H1 (cell line): ENCODE results near the gene DDR1. TPM values are rescaled to one million over a fixed set of nuclear protein-coding genes. Genes with fewer than 3 reads are reported as not detected.

Experiments used
- CTCF ChIA-PET: fragments of 300-600 bp; sonication (Branson Sonifier 250); formaldehyde crosslinking; loops from one replicate; lab custom pipeline; 2021; ENCODE audit not compliant: partially characterized antibody; lab: Charles Lee
- POLR2A ChIA-PET: fragments of 300-600 bp; sonication (Branson Sonifier 250); formaldehyde crosslinking; loops from one replicate; lab custom pipeline; 2021; ENCODE audit warnings: inconsistent platforms; ENCODE audit not compliant: partially characterized antibody; lab: Charles Lee
- DNase-seq, 2 experiments: peaks; one replicate each; pipeline versions ENCODE4 v3.0.0 to v3.0.0-alpha.2; 2010 to 2022; ENCODE audit warnings: low spot score in 2 of 2, low read depth in 1 of 2, mixed read lengths in 1 of 2
- FAIRE-seq: peaks from 2 replicates; lab custom pipeline; 2011; peaks lifted over from hg19 to GRCh38; lab: Jason Lieb, UNC
- H2AFZ ChIP-seq: 2 replicates; pipeline ENCODE4 v1.8.1; 2012; ENCODE audit warnings: low read length, inconsistent platforms
- H2AK5ac ChIP-seq: 2 replicates; pipeline ENCODE4 v1.6.1; 2013; ENCODE audit warnings: low read depth, low read length
- H2BK120ac ChIP-seq: replicated peaks from 2 replicates; pipeline ENCODE3; 2013; ENCODE audit warnings: low read depth, low read length, inconsistent platforms
- H2BK12ac ChIP-seq: 2 replicates; pipeline ENCODE4 v1.6.1; 2013; ENCODE audit warnings: low read depth, low read length
- H2BK15ac ChIP-seq: 2 replicates; pipeline ENCODE4 v1.6.1; 2013; ENCODE audit warnings: low read length
- H2BK20ac ChIP-seq: 2 replicates; pipeline ENCODE4 v1.6.1; 2013; ENCODE audit warnings: low read length
- H2BK5ac ChIP-seq: 2 replicates; pipeline ENCODE4 v1.6.1; 2013; ENCODE audit warnings: low read depth, low read length
- H3K14ac ChIP-seq: 2 replicates; pipeline ENCODE4 v1.6.1; 2013; ENCODE audit warnings: inconsistent platforms; ENCODE audit not compliant: insufficient read length
- H3K18ac ChIP-seq: 2 replicates; pipeline ENCODE4 v1.6.1; 2013; ENCODE audit warnings: low read length; ENCODE audit errors: extremely low read depth
- H3K23ac ChIP-seq: 2 replicates; pipeline ENCODE4 v1.6.1; 2013; ENCODE audit warnings: inconsistent platforms; ENCODE audit not compliant: insufficient read length
- H3K23me2 ChIP-seq: 2 replicates; pipeline ENCODE4 v1.6.1; 2013; ENCODE audit warnings: low read depth, low read length
- H3K27ac ChIP-seq: 2 replicates; pipeline ENCODE4 v1.6.1; 2011; ENCODE audit warnings: low read depth, low read length, inconsistent platforms
- H3K27me3 ChIP-seq, 4 experiments: replicated peaks in 1 of 4; 1 replicate in 1 of 4; 2 replicates in 3 of 4; pipeline versions ENCODE4 v1.6.1 to v1.8.1; 2011 to 2013; ENCODE audit warnings: low read length in 3 of 4, mild to moderate bottlenecking in 3 of 4, inconsistent platforms in 2 of 4, mixed read lengths in 2 of 4, moderate library complexity in 1 of 4; ENCODE audit not compliant: control insufficient read depth in 3 of 4, insufficient read depth in 3 of 4; ENCODE audit errors: extremely low read depth in 1 of 4
- H3K36me3 ChIP-seq, 4 experiments: 2 replicates each; pipeline versions ENCODE4 v1.6.1 to v1.8.1; 2011 to 2013; ENCODE audit warnings: mild to moderate bottlenecking in 4 of 4, low read length in 3 of 4, moderate library complexity in 2 of 4, control low read depth in 1 of 4, inconsistent platforms in 1 of 4; ENCODE audit not compliant: insufficient read depth in 4 of 4, control insufficient read depth in 2 of 4
- H3K4ac ChIP-seq: replicated peaks from 2 replicates; pipeline ENCODE3; 2013; ENCODE audit warnings: low read length, low read depth, mixed read lengths, inconsistent platforms; ENCODE audit not compliant: insufficient read length
- H3K4me1 ChIP-seq, 4 experiments: replicated peaks in 1 of 4; 1 replicate in 1 of 4; 2 replicates in 3 of 4; pipeline versions ENCODE4 v1.6.1 to v1.8.1; 2011 to 2013; ENCODE audit warnings: low read length in 3 of 4, inconsistent platforms in 2 of 4, mixed read lengths in 1 of 4; ENCODE audit not compliant: insufficient read depth in 4 of 4, control insufficient read depth in 3 of 4
- H3K4me2 ChIP-seq, 2 experiments: 2 replicates each; pipeline versions ENCODE4 v1.6.1 to v1.8.1; 2011 to 2013; ENCODE audit warnings: low read depth in 2 of 2, low read length in 2 of 2, control low read depth in 1 of 2, inconsistent platforms in 1 of 2, mild to moderate bottlenecking in 1 of 2; ENCODE audit not compliant: insufficient read depth in 1 of 2
- H3K4me3 ChIP-seq, 4 experiments: fragments of 200-600, 300-600 bp in 1 of 4; sonication (generic), shearing (Covaris generic), sonication (Bioruptor Twin) in 1 of 4; 2 replicates each; pipeline versions ENCODE4 v1.5.1 to v1.8.1; 2011 to 2016; ENCODE audit warnings: low read length in 4 of 4, low read depth in 3 of 4, control low read depth in 2 of 4, inconsistent platforms in 2 of 4, mild to moderate bottlenecking in 2 of 4, mixed read lengths in 1 of 4, moderate library complexity in 1 of 4; ENCODE audit not compliant: insufficient read depth in 2 of 4; ENCODE audit errors: extremely low read depth in 1 of 4
- H3K56ac ChIP-seq: replicated peaks from 2 replicates; pipeline ENCODE3; 2013; ENCODE audit warnings: low read depth, mild to moderate bottlenecking, mixed read lengths, low read length, inconsistent platforms; ENCODE audit not compliant: insufficient read length
- H3K79me1 ChIP-seq: 2 replicates; pipeline ENCODE4 v1.6.1; 2013; ENCODE audit warnings: low read depth, low read length, control low read depth
- H3K79me2 ChIP-seq, 2 experiments: 2 replicates each; pipeline versions ENCODE4 v1.6.1 to v1.8.1; 2012 to 2013; ENCODE audit warnings: low read length in 2 of 2, mild to moderate bottlenecking in 2 of 2, inconsistent platforms in 1 of 2; ENCODE audit not compliant: insufficient read depth in 2 of 2, control insufficient read depth in 1 of 2
- H3K9ac ChIP-seq, 4 experiments: replicated peaks in 1 of 4; 1 replicate in 1 of 4; 2 replicates in 3 of 4; pipeline versions ENCODE4 v1.6.1 to v1.8.1; 2011 to 2013; ENCODE audit warnings: low read depth in 3 of 4, low read length in 3 of 4, control low read depth in 2 of 4, mild to moderate bottlenecking in 2 of 4, moderate library complexity in 2 of 4, inconsistent platforms in 1 of 4; ENCODE audit errors: extremely low read depth in 1 of 4
- H3K9me3 ChIP-seq, 2 experiments: 2 replicates each; pipeline versions ENCODE4 v1.6.1 to v1.8.1; 2012 to 2013; ENCODE audit warnings: mild to moderate bottlenecking in 2 of 2, moderate library complexity in 2 of 2, control low read depth in 1 of 2, inconsistent platforms in 1 of 2, low read depth in 1 of 2, low read length in 1 of 2, mixed read lengths in 1 of 2; ENCODE audit not compliant: insufficient read depth in 2 of 2
- H4K20me1 ChIP-seq, 2 experiments: replicated peaks in 1 of 2; 2 replicates each; pipeline versions ENCODE3 to v1.8.1; 2011 to 2013; ENCODE audit warnings: inconsistent platforms in 2 of 2, low read length in 2 of 2, mild to moderate bottlenecking in 1 of 2; ENCODE audit not compliant: insufficient read depth in 2 of 2, control insufficient read depth in 1 of 2
- H4K5ac ChIP-seq: 2 replicates; pipeline ENCODE4 v1.6.1; 2013; ENCODE audit warnings: low read length, low read depth, mixed read lengths, inconsistent platforms; ENCODE audit not compliant: insufficient read length
- H4K8ac ChIP-seq: 2 replicates; pipeline ENCODE4 v1.8.0; 2013; ENCODE audit warnings: mild to moderate bottlenecking, moderate library complexity, low read length, inconsistent platforms; ENCODE audit not compliant: insufficient read depth; ENCODE audit errors: extremely low read depth
- H4K91ac ChIP-seq: replicated peaks from 2 replicates; pipeline ENCODE3; 2013; ENCODE audit warnings: low read length, mixed read lengths, inconsistent platforms; ENCODE audit not compliant: insufficient read length
- CTCF ChIP-seq, 3 experiments: IDR thresholded peaks; 1 replicate in 2 of 3; 2 replicates in 1 of 3; pipeline versions ENCODE4 v1.5.1 to v1.6.1; 2011; ENCODE audit warnings: low read length in 3 of 3, mild to moderate bottlenecking in 3 of 3, inconsistent platforms in 2 of 3, low read depth in 1 of 3, moderate library complexity in 1 of 3; ENCODE audit not compliant: insufficient read depth in 1 of 3; ENCODE audit errors: control extremely low read depth in 1 of 3
- E2F6 ChIP-seq: IDR thresholded peaks from 2 replicates; pipeline ENCODE4 v1.6.1; 2012; ENCODE audit warnings: inconsistent platforms
- POLR2A ChIP-seq, 2 experiments: IDR thresholded peaks; 1 replicate in 1 of 2; 2 replicates in 1 of 2; pipeline ENCODE4 v1.6.1; 2011; ENCODE audit warnings: low read depth in 2 of 2, low read length in 2 of 2, mild to moderate bottlenecking in 2 of 2; ENCODE audit errors: control extremely low read depth in 1 of 2
- TAF7 ChIP-seq: optimal IDR thresholded peaks from 2 replicates; pipeline ENCODE3; 2011; ENCODE audit warnings: low read depth, mild to moderate bottlenecking, inconsistent platforms, low read length, moderate library complexity, borderline replicate concordance
- WGBS, 2 experiments: shearing (Covaris generic) in 1 of 2; methylation state at CpG; one replicate each; pipeline versions ENCODE4 v1.1.6 to v1.1.7; 2013 to 2015; ENCODE audit warnings: low lambda C conversion rate in 2 of 2, mixed read lengths in 2 of 2, inconsistent platforms in 1 of 2, low coverage in 1 of 2, missing lambda C conversion rate in 1 of 2; ENCODE audit not compliant: insufficient replicate concordance in 2 of 2, insufficient coverage in 1 of 2, insufficient read length in 1 of 2; ENCODE audit errors: extremely low coverage in 1 of 2, missing lambda C conversion rate in 1 of 2; 5-methylcytosine and 5-hydroxymethylcytosine counted together
- polyA plus RNA-seq, 7 experiments: library from polyadenylated mRNA; depleted of rRNA in 3 of 7; stranded (reverse) in 5 of 7; unstranded in 2 of 7; fragments of >200 nt in 5 of 7; fragments of 200-250 nt in 2 of 7; gene quantifications; 1 replicate in 5 of 7; 2 replicates in 1 of 7; 4 replicates in 1 of 7; pipeline versions ENCODE4 v1.2.1 to v1.2.3, GENCODE V29; 2011 to 2013; ENCODE audit warnings: missing spikeins in 2 of 7, mixed read lengths in 2 of 7
- total RNA-seq: library from RNA; stranded (reverse); fragmentation: NEBNext Ultra II Directional; extraction: Animal tissue kit (Norgen Biotek cat#: 25700); gene quantifications from 2 replicates; pipeline ENCODE4 v1.2.1, GENCODE V29; 2021

Gene DDR1
- total and polyA plus RNA-seq, 2 of the 8 experiments (the other 6 are each of a cell fraction or from before 2014, with no cell fraction given), result 99.4 to 181 TPM

GRCh38 chr6:30912746-30913520, 28.6 kb downstream of the DDR1 start:
- Histone ChIP-seq H3K27ac (no peak overlapping the region), H3K56ac (no peak overlapping the region), H4K5ac (no peak overlapping the region), H4K20me1 (peaks cover 0 to 2% of the 10 kb centered on the region in 2 experiments), H3K14ac (no peak overlapping the region), H3K9ac (no peak overlapping the region), H3K18ac (no peak overlapping the region), H3K23ac (no peak overlapping the region), H3K79me1 (0 out of 2 replicates have a peak, but pooled peaks cover 2% of the 10 kb centered on the region), H2AFZ (no peak overlapping the region), H3K23me2 (peaks cover 10% of the 10 kb centered on the region), H3K36me3 (peaks cover 6 to 16% (median 9%) of the 10 kb centered on the region in 4 experiments; a peak in 7 of 8 replicates), H3K4me1 (peaks cover 0 to 18% (median 7%) of the 10 kb centered on the region in 4 experiments; a peak in 5 of 7 replicates), H2BK20ac (no peak overlapping the region), H3K79me2 (peaks cover 0 to 13% of the 10 kb centered on the region in 2 experiments; a peak in 2 of 4 replicates), H2AK5ac (no peak overlapping the region), H3K27me3 (no peaks in the 10 kb centered on the region), H2BK15ac (no peak overlapping the region), H4K8ac (no peak overlapping the region; the same call in 1 of the 2 replicates), H3K4ac (no peak overlapping the region), H2BK120ac (no peak overlapping the region), H3K9me3 (no peaks in the 10 kb centered on the region), H2BK5ac (0 out of 2 replicates have a peak overlapping the region, but pooled peaks have one; percentile 63), H4K91ac (no peak overlapping the region), H2BK12ac (peak overlapping the region; percentile 39; the same call in 1 of the 2 replicates), H3K4me3 (peak overlapping the region in 1 of 4 experiments; percentile 74; a peak in 2 of 8 replicates), H3K4me2 (peak overlapping the region in 1 of 2 experiments; percentile 68; a peak in 1 of 4 replicates)
- DNase-seq (no peak), FAIRE-seq (no peak)
- TF ChIP-seq CTCF (IDR thresholded peaks at IDR 0.05; ENCODE audit: control extremely low read depth in 1 of 3, insufficient read depth in 1 of 3, low read depth in 1 of 3, low read length in 3 of 3), result no peak
- TF ChIP-seq TAF7, result peak; percentile 88
- TF ChIP-seq POLR2A (IDR thresholded peaks at IDR 0.05; ENCODE audit: control extremely low read depth in 1 of 2, low read depth in 2 of 2, low read length in 2 of 2), result 0 out of 3 replicates have a peak, but pooled peaks of 1 of the 2 experiments have one; percentile 40
- TF ChIP-seq E2F6, result no peak
- 83% methylated on average over 8 of the region's 8 CpGs; no CpG with 5 or more reads in 1 of the 2 experiments for WGBS, 2 experiments
- POLR2A ChIA-PET, result interaction anchor here (0.7 to 4.0 kb wide), 19 partner anchors 10 to 629 kb away, joined by 3 to 17 read pairs (median 3); partner anchors contain the start of genes DDR1, DDX39B and FLOT1
- CTCF ChIA-PET, result interaction anchor here (0.6 to 16.0 kb wide), 27 partner anchors 11 to 298 kb away, joined by 3 to 285 read pairs (median 5); partner anchors contain the start of genes DDR1 and MUCL3
